Stimulated activated CD8-positive, alpha-beta memory T cell treated with anti-CD3 and anti-CD28 coated beads, Interleukin-12 subunit alpha, Interleukin-12 subunit beta, amount 100 ng/mL, for 4 hours (primary cell): Measurements from ENCODE around the gene MRPL24.
A peak's percentile ranks its signal among the peaks of the same experiment; 100 is the strongest.
"Not testable (repeated sequence)": the region's sequence is repeated elsewhere in the genome, so short reads cannot be mapped to it uniquely, and the experiment has no call there.

ENCODE experiments used
- DNase-seq: peaks from one replicate; pipeline ENCODE4 v3.0.0-alpha.2; 2020; ENCODE audit warnings: low read depth

The MRPL24 gene

GRCh38 chr1:156760092-156760795 lies 19.4 kb upstream of the MRPL24 start:
- no peak for DNase-seq

DNA sequence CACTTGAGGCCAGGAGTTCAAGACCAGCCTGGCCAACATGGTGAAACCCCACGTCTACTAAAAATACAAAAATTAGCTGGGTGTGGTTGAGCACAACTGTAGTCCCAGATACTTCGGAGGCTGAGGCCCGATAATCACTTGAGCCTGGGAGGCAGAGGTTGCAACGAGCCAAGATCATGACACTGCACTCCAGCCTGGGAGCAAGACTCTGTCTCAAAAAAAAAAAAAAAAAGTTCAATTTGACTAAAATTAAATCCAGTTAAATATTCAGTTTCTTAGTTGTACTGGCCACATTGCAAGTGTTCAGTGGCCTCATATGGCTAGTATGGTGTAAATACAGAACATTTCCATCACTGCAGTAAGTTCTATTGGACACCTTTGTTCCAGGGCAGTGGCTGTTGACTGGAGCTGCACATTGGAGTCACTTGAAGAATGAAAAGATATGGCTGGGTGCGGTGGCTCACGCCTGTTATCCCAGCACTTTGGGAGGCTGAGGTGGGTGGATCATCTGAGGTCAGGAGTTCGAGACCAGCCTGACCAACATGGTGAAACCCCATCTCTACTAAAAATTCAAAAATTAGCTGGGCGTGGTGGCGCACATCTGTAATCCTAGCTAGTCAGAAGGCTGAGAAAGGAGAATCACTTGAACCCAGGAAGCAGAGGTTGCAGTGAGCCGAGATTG lies 16.8 kb upstream of the MRPL24 start:
- DNase-seq, result not testable (repeated sequence)

- no peak for DNase-seq
These were observed 15.5 kb upstream of the MRPL24 start for GRCh38 chr1:156756355-156756754.

- DNase-seq, result no peak
These were observed 14.7 kb upstream of the MRPL24 start for GRCh38 chr1:156755527-156755950.

DNA sequence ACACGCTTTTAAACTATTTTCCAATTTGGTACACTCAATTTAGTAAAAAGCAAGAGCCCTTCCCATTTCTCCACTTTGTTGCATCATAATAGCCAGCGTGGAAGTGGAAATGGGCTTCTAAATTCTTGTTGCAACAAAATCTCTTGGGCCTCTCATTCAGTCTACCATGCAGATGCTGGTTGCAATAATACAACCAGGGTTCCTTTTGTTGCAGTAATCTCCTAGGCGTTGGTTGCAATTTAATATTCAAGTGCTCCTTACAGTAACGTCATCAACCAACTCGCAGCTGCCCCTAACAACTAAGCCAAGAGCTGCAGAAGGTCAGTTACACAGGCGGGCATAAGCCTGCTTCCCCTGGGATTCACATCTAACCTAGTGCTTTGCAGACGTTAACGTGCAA lies 13.3 kb upstream of the MRPL24 start:
- no peak for DNase-seq

DNA sequence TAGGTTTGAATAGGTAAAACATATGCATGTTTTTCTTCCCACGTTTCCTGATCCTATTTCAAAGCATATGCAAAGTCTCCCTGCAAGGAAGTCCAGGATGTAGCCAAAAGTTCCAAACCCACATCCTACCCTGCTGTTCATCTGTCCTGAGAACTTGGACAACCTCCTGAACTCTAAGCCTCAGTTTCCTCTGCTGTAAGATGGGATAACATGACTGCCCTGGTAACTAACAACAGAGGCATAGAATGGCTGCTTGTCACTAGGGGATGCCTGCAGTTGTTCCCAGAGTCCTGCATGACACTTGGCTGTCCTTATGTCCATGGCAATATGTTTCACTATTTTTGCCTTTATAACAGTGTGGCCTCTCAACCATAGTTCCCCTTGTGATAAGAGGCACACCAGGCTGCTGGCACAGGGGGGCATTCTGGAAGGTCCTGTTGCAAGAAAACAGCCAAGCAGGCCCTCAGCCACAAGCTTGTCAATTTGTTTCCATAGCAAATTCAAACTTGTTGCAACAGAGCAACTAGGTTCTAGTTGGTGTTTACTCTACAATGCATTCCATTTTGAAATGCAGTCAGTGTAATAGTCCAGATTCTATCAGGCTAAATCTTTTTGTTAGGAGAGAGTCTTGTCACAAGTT lies 12.1 kb upstream of the MRPL24 start:
- DNase-seq, result no peak

- peak; percentile 98 for DNase-seq
These were observed 11.0 kb upstream of the MRPL24 start for GRCh38 chr1:156751757-156752481.

DNA sequence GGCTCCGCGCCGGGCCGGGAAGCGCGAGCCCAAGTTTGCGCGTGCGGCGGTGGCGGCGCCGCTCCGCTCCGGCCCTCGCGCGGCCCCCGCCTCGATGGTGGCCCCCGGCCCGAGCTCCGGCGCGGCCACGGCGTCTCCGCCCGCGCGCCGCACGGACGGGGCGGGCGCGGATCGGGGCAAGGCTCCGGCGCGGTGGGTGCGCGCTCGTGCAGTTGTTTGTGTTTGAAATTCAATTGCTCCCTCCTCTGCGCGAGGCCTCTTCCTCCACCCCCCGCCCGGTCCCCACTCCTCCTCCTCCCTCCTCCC lies 10.5 kb upstream of the MRPL24 start, which contains the start of gene HDGF:
Gene HDGF, minus strand, starts transcription at position 225 of the 306 bp plus-strand sequence. CDS start 246 bp downstream, outside the sequence.
- DNase-seq, result no peak

GRCh38 chr1:156750711-156751450 lies 10.0 kb upstream of the MRPL24 start:
- peak; percentile 33 for DNase-seq

DNA sequence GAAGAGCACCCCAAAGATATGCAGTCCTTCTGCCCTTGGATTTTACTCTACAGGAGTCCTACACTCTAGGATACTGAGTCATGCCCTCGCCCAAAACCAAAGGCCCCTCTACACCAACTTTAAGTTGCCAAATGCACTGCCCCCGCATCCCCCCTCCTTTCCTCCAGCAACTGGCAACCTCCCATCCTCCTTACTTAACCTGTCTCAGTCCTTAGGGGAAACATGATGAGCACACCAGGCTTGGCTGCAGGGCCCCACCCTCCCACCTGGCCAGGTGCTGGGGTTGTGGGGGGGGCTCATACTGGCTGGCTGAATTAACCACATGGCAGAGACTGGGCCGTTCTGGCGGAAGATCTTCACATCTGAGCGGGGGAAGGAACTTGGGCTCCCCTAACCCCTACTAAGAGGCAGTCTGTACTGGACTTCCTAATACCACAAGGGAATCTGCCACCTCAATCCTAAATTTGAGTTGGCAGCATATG lies 9.3 kb upstream of the MRPL24 start:
- DNase-seq, result peak; percentile 41

- DNase-seq, result no peak
These were observed 8.7 kb upstream of the MRPL24 start for GRCh38 chr1:156749419-156750118.

- DNase-seq, result no peak
These were observed 8.0 kb upstream of the MRPL24 start for GRCh38 chr1:156748670-156749418.

DNA sequence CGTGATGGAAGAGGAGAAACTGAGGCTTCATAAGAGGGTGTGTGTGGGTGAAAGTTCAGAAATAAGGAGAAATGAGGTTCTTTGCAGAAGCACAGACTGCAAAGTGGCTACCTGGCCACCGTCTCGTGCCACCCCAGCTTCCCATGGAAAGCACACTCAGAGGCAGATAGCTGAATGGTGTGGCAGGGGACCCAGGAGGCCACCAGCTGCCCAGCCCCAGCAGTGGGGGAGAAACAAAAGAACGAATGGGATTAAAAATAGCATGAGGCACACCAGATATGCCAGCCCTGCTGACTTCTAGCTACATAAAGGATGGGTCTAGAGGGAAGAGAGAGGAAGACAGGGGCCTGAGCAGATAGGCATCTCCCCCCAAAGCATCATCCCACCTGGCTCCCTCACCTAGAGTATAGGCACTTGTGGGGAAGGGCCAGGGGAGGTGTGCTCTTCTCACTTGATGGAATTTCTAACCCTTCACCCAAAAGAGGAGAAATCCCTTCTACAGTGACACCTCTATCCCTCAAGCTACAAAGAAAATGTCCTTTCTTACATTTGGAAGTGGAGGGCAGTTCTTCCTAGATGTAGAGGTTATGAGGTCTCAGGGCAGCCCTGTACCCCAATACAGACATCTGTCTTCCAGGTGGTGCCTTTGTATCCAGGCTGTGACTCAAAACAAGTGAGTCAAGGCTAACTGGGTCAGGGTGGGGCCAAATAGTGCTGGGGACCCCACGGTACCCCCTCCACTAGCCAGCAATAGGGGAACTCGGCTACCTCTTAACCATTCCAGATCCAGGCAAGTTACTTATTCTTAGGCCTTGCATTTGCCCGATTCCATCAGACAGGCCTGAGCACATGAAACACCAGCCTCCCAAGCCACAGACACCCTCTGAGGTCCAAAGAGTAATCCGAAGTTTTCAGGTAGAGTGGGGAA lies 7.1 kb upstream of the MRPL24 start:
- no peak for DNase-seq

DNA sequence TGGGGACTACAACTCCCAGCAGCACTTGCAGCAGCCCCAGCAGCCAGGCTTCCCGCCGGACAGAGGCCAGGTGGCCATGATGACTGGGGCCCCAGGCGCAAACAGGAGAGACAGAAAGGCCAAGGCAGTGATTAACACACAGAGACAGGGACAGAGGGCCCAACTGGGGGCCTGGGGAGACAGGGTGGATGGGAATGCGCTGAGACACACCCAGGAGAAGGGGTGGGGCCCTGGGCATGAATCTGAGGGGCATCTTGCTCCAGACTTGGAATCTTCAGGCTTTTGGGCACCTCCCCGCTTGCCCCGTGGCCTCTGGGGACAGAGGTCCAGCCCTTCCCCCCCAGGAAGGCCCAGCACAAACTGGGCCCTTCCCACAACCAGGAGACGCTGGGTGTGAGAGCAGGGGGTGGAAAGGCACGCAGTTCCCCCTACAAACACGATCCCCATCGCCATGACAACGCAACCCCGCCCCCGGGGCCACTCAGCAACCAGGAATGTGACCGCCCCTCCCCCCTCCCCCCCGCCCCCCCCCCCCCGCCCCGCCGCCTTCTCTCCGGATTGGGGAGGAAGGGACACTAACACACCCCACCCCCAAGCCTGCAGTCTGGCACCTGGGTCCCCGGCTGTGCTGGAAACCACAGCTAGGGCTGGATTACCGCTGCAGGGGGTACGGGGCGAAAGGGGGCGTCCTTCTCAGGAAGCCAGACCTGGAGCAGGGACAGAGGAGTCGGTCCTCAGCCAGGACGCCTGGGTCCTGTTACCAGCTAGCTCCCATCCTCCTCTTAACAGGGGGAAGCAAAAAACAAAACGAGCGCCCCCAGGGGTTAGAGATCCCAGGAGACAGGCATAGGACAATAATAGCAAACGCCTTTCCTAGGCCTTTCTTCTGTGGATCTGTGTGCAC lies 6.1 kb upstream of the MRPL24 start:
- peak; percentile 48 for DNase-seq

DNA sequence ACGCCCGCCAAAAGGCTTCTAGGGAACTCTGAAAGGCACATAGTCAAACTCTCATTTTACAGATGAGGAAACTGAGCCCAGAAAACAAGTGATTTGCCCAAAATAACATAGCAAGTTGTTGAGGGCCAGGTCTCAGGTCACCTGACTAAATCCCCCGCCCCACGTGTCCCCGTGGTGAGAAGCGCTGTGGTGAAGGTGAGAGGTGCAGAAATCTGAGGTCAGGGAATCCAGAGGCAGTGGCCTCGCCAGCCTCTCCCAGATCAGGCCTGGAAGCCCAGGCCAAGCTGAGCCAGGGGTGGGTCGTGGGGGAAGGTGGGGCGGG lies 5.5 kb upstream of the MRPL24 start:
- no peak for DNase-seq

DNA sequence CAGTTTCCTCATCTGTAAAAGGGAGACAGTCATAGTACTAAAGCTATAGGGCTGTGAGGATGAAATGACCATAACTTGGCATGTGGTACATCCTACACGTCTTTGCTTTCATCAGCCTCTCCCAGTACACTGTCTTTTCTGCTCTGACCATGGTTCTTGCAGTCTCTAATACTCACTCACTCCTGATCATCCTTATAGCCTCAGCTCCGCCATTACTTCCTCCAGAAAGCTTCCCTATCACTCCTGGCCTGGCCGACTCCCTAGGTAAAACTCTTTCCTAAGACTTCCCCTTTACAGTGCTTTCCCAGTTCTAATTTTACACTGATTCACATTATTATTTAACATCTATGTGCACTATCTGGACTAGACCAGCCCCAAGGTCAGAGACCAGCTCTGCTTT lies 5.0 kb upstream of the MRPL24 start:
- no peak for DNase-seq

- no peak for DNase-seq
These were observed 4.0 kb upstream of the MRPL24 start for GRCh38 chr1:156744786-156745419.

- DNase-seq, result no peak
These were observed 3.5 kb upstream of the MRPL24 start for GRCh38 chr1:156744344-156744743.
